Ovary (tissue), 9 donors: ENCODE measurements around the gene CBLN3. TPM values are rescaled to one million over a fixed set of nuclear protein-coding genes. Genes with fewer than 3 reads are reported as not detected.
A peak's percentile ranks its signal among the peaks of the same experiment; 100 is the strongest.

Experiments
- DNase-seq, 5 donors: peaks; one replicate each; pipeline ENCODE4 v3.0.0-alpha.2; 2019 to 2020
- H3K27ac ChIP-seq, 2 donors: fragments of 200-600 bp; one replicate each; pipeline versions ENCODE4 v1.5.1 to v1.8.0; 2019 to 2022
- H3K27me3 ChIP-seq: fragments of 200-600 bp; one replicate; pipeline ENCODE4 v1.8.0; 2022
- H3K36me3 ChIP-seq: fragments of 200-600 bp; sonication (generic); one replicate; pipeline ENCODE4 v1.5.1; 2019
- H3K4me1 ChIP-seq: one replicate; pipeline ENCODE4 v1.8.1; 2013; ENCODE audit warnings: mild to moderate bottlenecking, moderate library complexity; ENCODE audit not compliant: insufficient read depth
- H3K4me3 ChIP-seq: fragments of 200-600 bp; sonication (generic); one replicate; pipeline ENCODE4 v1.5.1; 2017
- H3K9me3 ChIP-seq, 2 donors: fragments of 200-600 bp in 1 of 2; sonication (generic) in 1 of 2; one replicate each; pipeline versions ENCODE4 v1.5.1 to v1.8.1; 2013 to 2019; ENCODE audit warnings: mild to moderate bottlenecking in 1 of 2, moderate library complexity in 1 of 2
- EP300 ChIP-seq: sonication (generic); formaldehyde crosslinking; IDR thresholded peaks from one replicate; pipeline ENCODE4 v1.6.1; 2017; ENCODE audit warnings: antibody characterized with exemption
- POLR2A ChIP-seq: fragments of 450-650 bp; IDR thresholded peaks from one replicate; pipeline ENCODE4 v1.6.1; 2017; ENCODE audit warnings: antibody characterized with exemption, mild to moderate bottlenecking, moderate library complexity
- WGBS, 3 donors: extraction: QIAGEN DNeasy Blood & Tissue Kit in 1 of 3; methylation state at CpG; one replicate each; pipeline versions ENCODE4 v1.1.5 to v1.1.7; 2013 to 2017; 5-methylcytosine and 5-hydroxymethylcytosine counted together
- intact Hi-C, 4 donors: fragments of 100-400 bp; cut with DNase I; formaldehyde crosslinking; loops; one replicate each; pipeline versions ENCODE4 v1.11.0 to v1.15.1; 2022 to 2023
- polyA plus RNA-seq, 2 donors: library from polyadenylated mRNA; stranded (reverse); fragments of 200-250 nt in 1 of 2; fragments of 350-450 nt in 1 of 2; fragmentation: Illumina TruSeq in 1 of 2; extraction: RNeasy Lipid Tissue Mini Kit (QIAGEN cat#74804) in 1 of 2; gene quantifications; one replicate each; pipeline ENCODE4 v1.2.3, GENCODE V29; 2013 to 2014
- total RNA-seq, 7 donors: library from RNA; depleted of rRNA in 2 of 7; stranded (reverse); fragments of >200 nt in 2 of 7; fragmentation: NEBNext Ultra II Directional in 3 of 7; extraction: Animal tissue kit (Norgen Biotek cat#: 25700) in 3 of 7; gene quantifications; one replicate each; pipeline versions ENCODE4 v1.1.0 to v1.2.4, GENCODE V29; 2016 to 2023
- TF ChIP-seq, protein P1 (sequence below), 3 donors: fragments of 450-650 bp in 2 of 3; fragments of 200-600 bp in 1 of 3; IDR thresholded peaks; one replicate each; pipeline versions ENCODE4 v1.5.1 to v1.8.0; 2016 to 2022; ENCODE audit warnings: antibody characterized with exemption in 3 of 3, mild to moderate bottlenecking in 1 of 3
- donor health status: DM: no; HTN: no; CAD: no; lungs with moderate emphysema.
- donor health status: DM: no; HTN: no; CAD: no.
- donor health status: Bipolar disorder and iron deficiency.
- donor health status: DM: yes; HTN: yes; CAD: no.
- donor health status: DM: no; HTN: no; CAD: no.
- donor health status: DM: yes; HTN: yes; CAD: no.

Gene CBLN3
- total and polyA plus RNA-seq, 9 donors, result 2.0 to 10.5 (median 5.8) TPM

DNA sequence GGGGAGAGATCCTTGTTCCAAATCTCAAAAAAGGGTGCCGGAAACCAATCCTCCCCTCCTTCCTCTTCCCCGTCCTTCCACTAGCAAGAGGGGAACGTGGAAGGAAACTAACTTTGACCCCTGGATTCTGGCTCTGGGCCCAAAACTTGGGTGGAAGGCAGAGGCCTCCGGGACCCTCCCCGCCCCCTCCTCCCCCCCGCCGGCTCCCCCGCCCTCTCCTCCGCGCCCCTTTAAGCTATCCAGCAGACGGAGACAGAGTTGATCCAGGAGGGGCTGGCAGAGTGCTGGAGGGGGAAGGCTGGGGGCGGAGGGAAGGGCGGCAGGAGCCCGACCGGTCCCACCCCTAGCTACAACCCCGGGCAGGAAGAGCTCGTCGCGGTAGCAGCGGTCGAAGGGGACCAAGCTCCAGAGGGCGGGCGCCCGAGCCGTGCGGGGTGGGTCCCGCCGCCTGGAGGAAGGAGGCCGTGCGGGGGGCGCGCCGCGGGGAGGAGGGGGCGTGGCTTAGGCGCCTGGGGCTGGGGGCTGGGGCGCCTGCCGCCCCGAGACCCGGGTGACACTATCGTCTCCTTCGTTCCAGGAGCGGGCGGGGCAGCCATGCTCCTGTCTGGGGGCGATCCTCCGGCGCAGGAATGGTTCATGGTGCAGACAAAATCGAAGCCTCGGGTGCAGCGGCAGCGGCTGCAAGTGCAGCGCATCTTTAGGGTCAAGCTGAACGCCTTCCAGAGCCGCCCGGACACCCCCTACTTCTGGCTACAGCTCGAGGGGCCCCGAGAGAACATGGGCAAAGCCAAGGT is 30.6 kb downstream of the CBLN3 start, which contains the start of gene NYNRIN:
NYNRIN (plus strand) TSS at position 351 of the 794 bp plus-strand sequence; CDS start at position 595, 244 bp downstream.
- H3K9me3 ChIP-seq, result no peaks in the 10 kb centered on the region
- H3K27ac ChIP-seq, result peak within 1 kb of the TSS; percentile 31 to 77
- peaks cover 20% of the 10 kb centered on the region for H3K4me1 ChIP-seq
- peak within 1 kb of the TSS; percentile 77 for H3K4me3 ChIP-seq
- TF ChIP-seq, protein P1, sequence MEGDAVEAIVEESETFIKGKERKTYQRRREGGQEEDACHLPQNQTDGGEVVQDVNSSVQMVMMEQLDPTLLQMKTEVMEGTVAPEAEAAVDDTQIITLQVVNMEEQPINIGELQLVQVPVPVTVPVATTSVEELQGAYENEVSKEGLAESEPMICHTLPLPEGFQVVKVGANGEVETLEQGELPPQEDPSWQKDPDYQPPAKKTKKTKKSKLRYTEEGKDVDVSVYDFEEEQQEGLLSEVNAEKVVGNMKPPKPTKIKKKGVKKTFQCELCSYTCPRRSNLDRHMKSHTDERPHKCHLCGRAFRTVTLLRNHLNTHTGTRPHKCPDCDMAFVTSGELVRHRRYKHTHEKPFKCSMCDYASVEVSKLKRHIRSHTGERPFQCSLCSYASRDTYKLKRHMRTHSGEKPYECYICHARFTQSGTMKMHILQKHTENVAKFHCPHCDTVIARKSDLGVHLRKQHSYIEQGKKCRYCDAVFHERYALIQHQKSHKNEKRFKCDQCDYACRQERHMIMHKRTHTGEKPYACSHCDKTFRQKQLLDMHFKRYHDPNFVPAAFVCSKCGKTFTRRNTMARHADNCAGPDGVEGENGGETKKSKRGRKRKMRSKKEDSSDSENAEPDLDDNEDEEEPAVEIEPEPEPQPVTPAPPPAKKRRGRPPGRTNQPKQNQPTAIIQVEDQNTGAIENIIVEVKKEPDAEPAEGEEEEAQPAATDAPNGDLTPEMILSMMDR (IDR thresholded peaks at IDR 0.05), result no peak
- TF ChIP-seq POLR2A (no peak), EP300 (no peak)
- peak; percentile 69 to 82 (median 79) for DNase-seq
- WGBS, 3 donors, result 0 to 2% (median 1%) methylated on average over 43 to 55 of the region's 57 CpGs
- H3K27me3 ChIP-seq, result no peaks in the 10 kb centered on the region
- intact Hi-C loops, result no loop called here
- no peaks in the 10 kb centered on the region for H3K36me3 ChIP-seq

DNA sequence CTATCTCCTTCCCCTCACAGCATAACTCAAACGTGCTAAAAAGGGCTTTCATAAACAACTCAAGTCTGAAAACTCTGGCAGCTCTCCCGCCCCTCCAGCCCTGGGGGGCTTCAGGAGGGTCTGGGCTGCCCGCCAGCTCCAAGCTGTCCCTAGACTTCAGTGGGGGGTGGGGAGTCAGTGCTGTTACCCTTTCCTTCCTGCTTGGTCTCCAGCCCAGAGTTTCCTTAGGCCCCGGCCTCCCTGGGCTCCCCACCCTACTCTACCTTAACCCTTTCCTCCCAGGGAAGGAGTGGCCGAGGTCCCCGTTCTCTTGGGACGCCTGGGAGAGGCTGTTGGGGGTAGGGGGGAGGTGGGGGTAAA is 31.2 kb downstream of the CBLN3 start:
- Histone ChIP-seq H3K9me3 (no peaks in the 10 kb centered on the region), H3K36me3 (no peaks in the 10 kb centered on the region), H3K4me1 (peaks cover 17% of the 10 kb centered on the region), H3K27me3 (no peaks in the 10 kb centered on the region), H3K4me3 (peak overlapping the region; percentile 77), H3K27ac (peak overlapping the region; percentile 31 to 77)
- 1 to 8% (median 3%) methylated on average over 7 of the region's 7 CpGs for WGBS, 3 donors
- peak; percentile 53 to 78 (median 68) for DNase-seq
- intact Hi-C loops, result no loop called here
- TF ChIP-seq POLR2A (no peak), EP300 (no peak)
- TF ChIP-seq, protein P1 (IDR thresholded peaks at IDR 0.05), result no peak

DNA sequence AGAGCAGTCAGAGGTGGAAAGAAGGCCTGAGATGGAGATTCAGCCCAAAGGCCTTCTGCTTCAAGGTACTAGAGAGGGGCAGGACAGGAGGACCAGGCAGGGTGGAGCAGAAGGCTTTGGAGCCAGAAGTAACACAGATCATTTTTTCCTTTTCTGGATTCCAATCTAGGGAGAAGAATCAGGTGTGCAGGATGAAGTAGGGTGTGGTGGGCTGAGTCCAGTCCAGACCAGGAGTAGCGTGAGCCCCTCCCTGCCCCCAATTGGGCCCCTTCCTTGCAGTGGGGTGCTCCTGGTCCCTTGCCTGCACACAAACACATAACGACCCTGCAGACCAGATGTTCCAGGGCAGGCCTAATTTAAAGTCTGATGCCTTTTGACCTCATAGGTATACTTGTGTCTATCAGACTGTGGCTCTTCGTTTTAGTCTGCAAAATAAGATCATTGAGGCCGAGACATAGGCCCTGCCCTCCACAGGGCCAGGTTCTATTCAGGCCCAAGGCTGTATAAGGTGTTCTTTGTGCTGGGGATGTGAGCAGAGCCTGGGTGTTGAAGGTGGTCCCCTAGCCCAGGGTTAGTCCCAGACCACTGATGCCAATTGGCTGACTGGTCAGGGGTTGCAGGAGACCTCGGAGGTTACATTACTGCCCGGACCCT is 31.7 kb downstream of the CBLN3 start:
- DNase-seq, result peak in 2 of 5 donors; percentile 32
- Histone ChIP-seq H3K4me3 (no peak overlapping the region), H3K36me3 (no peaks in the 10 kb centered on the region), H3K4me1 (peaks cover 17% of the 10 kb centered on the region), H3K27ac (peak overlapping the region; percentile 31 to 77), H3K27me3 (no peaks in the 10 kb centered on the region), H3K9me3 (no peaks in the 10 kb centered on the region)
- intact Hi-C loops, result no loop called here
- 36 to 40% (median 37%) methylated on average over 6 of the region's 6 CpGs for WGBS, 3 donors
- TF ChIP-seq, protein P1 (IDR thresholded peaks at IDR 0.05), result no peak
- no peak for TF ChIP-seq POLR2A
- no peak for TF ChIP-seq EP300

DNA sequence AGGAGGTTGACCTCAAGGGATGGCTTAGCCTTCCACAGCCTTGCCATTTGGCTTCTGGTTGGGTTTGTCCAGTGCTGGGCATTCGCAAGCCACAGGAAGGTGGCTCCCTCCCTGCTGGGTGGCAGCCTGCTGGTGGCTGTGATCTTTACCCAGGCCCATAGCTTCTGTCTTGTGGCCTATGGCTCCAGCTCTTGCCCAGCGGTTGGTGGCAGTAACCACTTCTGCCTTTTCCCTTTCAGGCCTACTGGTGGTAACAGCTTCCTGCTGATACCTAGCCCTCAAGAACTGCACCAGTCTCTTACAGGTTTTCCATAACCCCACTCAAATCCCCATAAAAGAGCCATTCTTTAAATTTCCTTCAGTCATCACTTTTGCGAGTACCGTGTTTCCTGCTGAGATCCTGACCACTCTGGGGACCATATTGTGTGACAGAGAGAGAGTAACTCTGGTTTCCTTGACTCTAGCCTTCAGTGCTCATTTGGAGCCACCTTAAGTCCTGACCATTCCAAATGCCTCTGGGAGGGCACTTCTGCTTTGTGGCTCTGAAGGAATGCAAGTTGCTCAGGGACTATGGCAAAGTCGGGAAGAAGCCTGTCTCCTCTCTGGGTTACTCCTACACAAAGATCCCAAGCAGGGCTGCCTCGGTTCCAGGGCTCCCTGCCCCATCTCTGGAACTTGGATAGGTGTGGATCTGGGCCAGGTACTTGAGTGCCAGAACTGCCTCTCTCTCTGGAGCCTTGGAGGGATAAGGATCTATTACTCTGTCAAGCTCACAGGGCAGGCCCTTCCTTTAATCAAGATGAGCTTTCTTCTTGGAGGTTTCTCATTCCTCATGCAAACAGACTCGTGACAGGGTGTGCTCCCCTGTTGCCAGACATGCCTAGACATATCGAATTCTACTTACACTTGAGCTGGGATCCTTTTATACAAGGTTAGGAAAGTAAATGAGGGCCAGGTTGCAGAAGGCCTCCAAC is 33.6 kb downstream of the CBLN3 start:
- no peak overlapping the region for H3K27ac ChIP-seq
- peak in 3 of 5 donors; percentile 7 to 16 (median 11) for DNase-seq
- no peaks in the 10 kb centered on the region for H3K27me3 ChIP-seq
- H3K4me3 ChIP-seq, result no peak overlapping the region
- no peaks in the 10 kb centered on the region for H3K36me3 ChIP-seq
- no peaks in the 10 kb centered on the region for H3K9me3 ChIP-seq
- TF ChIP-seq, protein P1 (IDR thresholded peaks at IDR 0.05), result no peak
- no peak for TF ChIP-seq POLR2A
- TF ChIP-seq EP300, result no peak
- 65 to 71% (median 65%) methylated on average over 8 of the region's 8 CpGs for WGBS, 3 donors
- H3K4me1 ChIP-seq, result peaks cover 13% of the 10 kb centered on the region
- intact Hi-C loops, result no loop called here
